ENCODE measurements around the gene CNTN5.

DNA sequence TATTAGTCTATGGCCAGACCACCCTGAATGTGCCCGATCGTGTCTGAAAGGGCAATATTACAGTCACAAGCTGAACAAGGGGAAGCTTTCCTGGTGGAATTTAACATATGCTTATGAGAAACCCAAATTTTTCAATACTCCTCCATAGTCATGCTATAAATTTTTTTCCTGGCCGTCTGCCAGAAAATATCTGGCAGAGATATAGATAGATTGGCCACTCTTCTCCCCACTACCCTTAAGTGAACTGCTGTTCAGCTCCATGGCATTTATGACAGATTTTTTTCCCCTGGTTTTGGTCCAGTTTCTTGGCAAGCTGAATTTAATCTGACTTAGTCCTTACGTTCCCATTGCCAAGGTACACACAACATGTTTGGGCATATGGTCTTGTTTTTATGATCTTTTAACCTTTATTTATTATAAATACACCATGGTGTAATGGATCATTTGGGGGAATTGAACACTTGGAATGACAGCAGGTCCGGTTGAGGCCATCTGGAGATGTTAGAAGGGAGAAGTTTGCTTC, 328.5 kb downstream of the CNTN5 start:
- no peak for TF ChIP-seq EZH2 (IDR thresholded peaks at IDR 0.05; ENCODE audit: insufficient read depth, poor library complexity, severe bottlenecking)
- no peak for TF ChIP-seq EZH2phosphoT487 (IDR thresholded peaks at IDR 0.05; ENCODE audit: insufficient read depth, low read depth)

All from GM23248 (cell line).